ENCODE data around the gene GLMN.

GRCh38 chr1:92324784-92325183 is 26.0 kb upstream of the GLMN start:
- TF ChIP-seq POLR2A (IDR thresholded peaks at IDR 0.05) (no peak), CTCF (IDR thresholded peaks at IDR 0.05) (no peak)
